GM23338 (cell line): Measurements from ENCODE around the gene ADGRV1. TPM values are rescaled to one million over a fixed set of nuclear protein-coding genes. Genes with fewer than 3 reads are reported as not detected.

ENCODE experiments used
- ATAC-seq: fragments of 200-7000 bp; cut with Tn5 transposase; 3 replicates; pipeline ENCODE4 v1.9.1; 2020
- DNase-seq: peaks from one replicate; pipeline ENCODE4 v3.0.0-alpha.2; 2015; ENCODE audit warnings: low spot score
- H2AFZ ChIP-seq: fragments of 200-600 bp; sonication (generic); 2 replicates; pipeline ENCODE4 v1.8.0; 2016; ENCODE audit warnings: antibody characterized with exemption, mild to moderate bottlenecking, moderate library complexity
- H3F3A ChIP-seq: fragments of 200-600 bp; sonication (generic); replicated peaks from 2 replicates; pipeline ENCODE4 v1.8.0; 2017; ENCODE audit warnings: antibody characterized with exemption, mixed run types, low read depth
- H3K27ac ChIP-seq: fragments of 200-600 bp; sonication (generic); 2 replicates; pipeline ENCODE4 v1.6.1; 2016; ENCODE audit warnings: low read depth
- H3K27me3 ChIP-seq: fragments of 200-600 bp; sonication (generic); 2 replicates; pipeline ENCODE4 v1.8.0; 2016; ENCODE audit warnings: mild to moderate bottlenecking, mixed run types, moderate library complexity; ENCODE audit not compliant: insufficient read depth
- H3K36me3 ChIP-seq: fragments of 200-600 bp; sonication (generic); 2 replicates; pipeline ENCODE4 v1.8.0; 2016; ENCODE audit warnings: mild to moderate bottlenecking; ENCODE audit not compliant: insufficient read depth
- H3K4me1 ChIP-seq: fragments of 200-600 bp; sonication (generic); 2 replicates; pipeline ENCODE4 v1.8.0; 2016; ENCODE audit warnings: mild to moderate bottlenecking, moderate library complexity; ENCODE audit not compliant: insufficient read depth
- H3K4me2 ChIP-seq: fragments of 200-600 bp; sonication (generic); 2 replicates; pipeline ENCODE4 v1.7.1; 2017; ENCODE audit warnings: mixed run types
- H3K4me3 ChIP-seq: fragments of 200-600 bp; sonication (generic); 2 replicates; pipeline ENCODE4 v1.6.1; 2016; ENCODE audit warnings: mixed run types
- H3K79me2 ChIP-seq: fragments of 200-600 bp; sonication (generic); replicated peaks from 2 replicates; pipeline ENCODE4 v1.8.0; 2017; ENCODE audit warnings: mild to moderate bottlenecking; ENCODE audit not compliant: insufficient read depth
- H3K9me2 ChIP-seq: fragments of 200-600 bp; sonication (generic); 2 replicates; pipeline ENCODE4 v1.8.0; 2017; ENCODE audit not compliant: insufficient read depth
- H4K20me1 ChIP-seq: fragments of 200-600 bp; sonication (generic); replicated peaks from 2 replicates; pipeline ENCODE4 v1.8.0; 2017; ENCODE audit warnings: mild to moderate bottlenecking; ENCODE audit not compliant: insufficient read depth
- H3K27ac Mint-ChIP-seq: 2 replicates; pipeline ENCODE4 v1.8.0; 2020; ENCODE audit warnings: inconsistent platforms, mild to moderate bottlenecking, moderate library complexity, mixed read lengths
- H3K27me3 Mint-ChIP-seq: 3 replicates; pipeline ENCODE4 v1.8.0; 2022; ENCODE audit warnings: low read depth, mild to moderate bottlenecking, moderate library complexity, mixed read lengths, inconsistent platforms; ENCODE audit not compliant: insufficient read depth, poor library complexity
- H3K36me3 Mint-ChIP-seq: 3 replicates; pipeline ENCODE4 v1.8.0; 2021; ENCODE audit warnings: low read depth, mild to moderate bottlenecking, inconsistent platforms, moderate library complexity, mixed read lengths
- H3K4me1 Mint-ChIP-seq: 3 replicates; pipeline ENCODE4 v1.8.0; 2020; ENCODE audit warnings: mild to moderate bottlenecking, inconsistent platforms, mixed read lengths
- H3K4me3 Mint-ChIP-seq: 3 replicates; pipeline ENCODE4 v1.8.0; 2021; ENCODE audit warnings: moderate library complexity, mild to moderate bottlenecking, inconsistent platforms, mixed read lengths
- H3K9me3 Mint-ChIP-seq: 3 replicates; pipeline ENCODE4 v1.8.0; 2020; ENCODE audit warnings: moderate library complexity, mild to moderate bottlenecking, inconsistent platforms, mixed read lengths
- CREB1 ChIP-seq: fragments of 250-450 bp; sonication (Bioruptor Pico); IDR thresholded peaks from 2 replicates; pipeline ENCODE4 v1.5.0; 2020; ENCODE audit warnings: low read depth, mild to moderate bottlenecking, moderate library complexity
- EZH2 ChIP-seq: fragments of 200-600 bp; sonication (generic); IDR thresholded peaks from one replicate; pipeline ENCODE4 v1.8.0; 2017; ENCODE audit warnings: antibody characterized with exemption, mild to moderate bottlenecking, low read depth; ENCODE audit not compliant: unreplicated experiment
- POLR2AphosphoS5 ChIP-seq: IDR thresholded peaks from 2 replicates; pipeline ENCODE4 v1.6.1; 2016; ENCODE audit warnings: antibody characterized with exemption, low read depth
- REST ChIP-seq: IDR thresholded peaks from one replicate; pipeline ENCODE4 v1.6.1; 2018; ENCODE audit warnings: antibody characterized with exemption; ENCODE audit not compliant: unreplicated experiment
- ZNF114 ChIP-seq: fragments of 250-450 bp; sonication (Bioruptor Pico); IDR thresholded peaks from 2 replicates; pipeline ENCODE4 v1.5.0; 2020; ENCODE audit warnings: mild to moderate bottlenecking, moderate library complexity
- ZNF331 ChIP-seq: fragments of 250-450 bp; sonication (Bioruptor Pico); IDR thresholded peaks from 2 replicates; pipeline ENCODE4 v1.5.0; 2020; ENCODE audit warnings: low read depth, mild to moderate bottlenecking, moderate library complexity
- polyA plus RNA-seq: library from polyadenylated mRNA; unstranded; fragments of >200 nt; fragmentation: Nextera tagmentation; extraction: Ambion mirVana; gene quantifications from 2 replicates; pipeline ENCODE4 v1.2.1, GENCODE V29; 2016
- total RNA-seq: library from RNA; depleted of rRNA; stranded (reverse); fragments of >200 nt; shearing (Covaris generic); gene quantifications from 2 replicates; pipeline ENCODE4 v1.2.3, GENCODE V29; 2014
- TF ChIP-seq, protein P1 (sequence below): fragments of 250-450 bp; sonication (Bioruptor Pico); IDR thresholded peaks from 2 replicates; pipeline ENCODE4 v1.5.0; 2020; ENCODE audit warnings: mild to moderate bottlenecking, moderate library complexity

The ADGRV1 gene
- total and polyA plus RNA-seq, 2 experiments from 2014 or later, result 46.1 to 149 TPM

DNA sequence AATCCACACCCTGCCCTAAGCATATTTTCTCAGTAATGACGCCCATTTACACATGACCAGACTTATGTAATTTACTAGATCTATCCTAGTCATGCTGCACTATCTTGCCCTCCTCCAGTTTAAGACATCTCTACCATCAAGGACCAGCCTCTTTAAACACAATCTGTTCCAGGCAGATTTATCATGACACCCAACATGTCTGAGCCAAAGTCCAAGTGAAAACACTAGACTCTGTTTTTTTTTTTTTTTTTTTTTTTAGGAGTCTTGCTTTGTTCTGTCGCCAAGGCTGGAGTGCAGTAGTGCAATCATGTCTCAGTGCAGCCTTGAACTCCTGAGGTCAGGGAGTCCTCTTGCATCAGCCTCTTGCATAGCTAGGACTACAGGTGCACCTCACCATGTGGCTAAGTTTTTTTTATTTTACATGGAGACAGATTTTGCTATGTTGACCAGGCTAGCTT lies 469.9 kb downstream of the ADGRV1 start:
- Histone ChIP-seq H3K27me3 (no peaks in the 10 kb centered on the region), H3K36me3 (no peaks in the 10 kb centered on the region), H3K9me2 (no peaks in the 10 kb centered on the region), H3K4me3 (no peak overlapping the region), H3K27ac (peak overlapping the region; percentile 14; the same call in 1 of the 2 replicates), H3K79me2 (no peaks in the 10 kb centered on the region), H2AFZ (no peak overlapping the region), H3F3A (no peaks in the 10 kb centered on the region), H3K4me2 (no peak overlapping the region), H3K4me1 (no peaks in the 10 kb centered on the region), H4K20me1 (no peaks in the 10 kb centered on the region)
- Mint-ChIP-seq H3K27ac (peak overlapping the region; percentile 30), H3K27me3 (peaks cover 2% of the 10 kb centered on the region), H3K9me3 (no peaks in the 10 kb centered on the region), H3K4me1 (peaks cover 13% of the 10 kb centered on the region), H3K4me3 (no peak overlapping the region), H3K36me3 (no peaks in the 10 kb centered on the region)
- DNase-seq, result no peak
- no peak for ATAC-seq
- TF ChIP-seq EZH2, result no peak
- no peak for TF ChIP-seq POLR2AphosphoS5
- no peak for TF ChIP-seq ZNF331 (CRISPR knock-in tag)
- TF ChIP-seq, protein P1, sequence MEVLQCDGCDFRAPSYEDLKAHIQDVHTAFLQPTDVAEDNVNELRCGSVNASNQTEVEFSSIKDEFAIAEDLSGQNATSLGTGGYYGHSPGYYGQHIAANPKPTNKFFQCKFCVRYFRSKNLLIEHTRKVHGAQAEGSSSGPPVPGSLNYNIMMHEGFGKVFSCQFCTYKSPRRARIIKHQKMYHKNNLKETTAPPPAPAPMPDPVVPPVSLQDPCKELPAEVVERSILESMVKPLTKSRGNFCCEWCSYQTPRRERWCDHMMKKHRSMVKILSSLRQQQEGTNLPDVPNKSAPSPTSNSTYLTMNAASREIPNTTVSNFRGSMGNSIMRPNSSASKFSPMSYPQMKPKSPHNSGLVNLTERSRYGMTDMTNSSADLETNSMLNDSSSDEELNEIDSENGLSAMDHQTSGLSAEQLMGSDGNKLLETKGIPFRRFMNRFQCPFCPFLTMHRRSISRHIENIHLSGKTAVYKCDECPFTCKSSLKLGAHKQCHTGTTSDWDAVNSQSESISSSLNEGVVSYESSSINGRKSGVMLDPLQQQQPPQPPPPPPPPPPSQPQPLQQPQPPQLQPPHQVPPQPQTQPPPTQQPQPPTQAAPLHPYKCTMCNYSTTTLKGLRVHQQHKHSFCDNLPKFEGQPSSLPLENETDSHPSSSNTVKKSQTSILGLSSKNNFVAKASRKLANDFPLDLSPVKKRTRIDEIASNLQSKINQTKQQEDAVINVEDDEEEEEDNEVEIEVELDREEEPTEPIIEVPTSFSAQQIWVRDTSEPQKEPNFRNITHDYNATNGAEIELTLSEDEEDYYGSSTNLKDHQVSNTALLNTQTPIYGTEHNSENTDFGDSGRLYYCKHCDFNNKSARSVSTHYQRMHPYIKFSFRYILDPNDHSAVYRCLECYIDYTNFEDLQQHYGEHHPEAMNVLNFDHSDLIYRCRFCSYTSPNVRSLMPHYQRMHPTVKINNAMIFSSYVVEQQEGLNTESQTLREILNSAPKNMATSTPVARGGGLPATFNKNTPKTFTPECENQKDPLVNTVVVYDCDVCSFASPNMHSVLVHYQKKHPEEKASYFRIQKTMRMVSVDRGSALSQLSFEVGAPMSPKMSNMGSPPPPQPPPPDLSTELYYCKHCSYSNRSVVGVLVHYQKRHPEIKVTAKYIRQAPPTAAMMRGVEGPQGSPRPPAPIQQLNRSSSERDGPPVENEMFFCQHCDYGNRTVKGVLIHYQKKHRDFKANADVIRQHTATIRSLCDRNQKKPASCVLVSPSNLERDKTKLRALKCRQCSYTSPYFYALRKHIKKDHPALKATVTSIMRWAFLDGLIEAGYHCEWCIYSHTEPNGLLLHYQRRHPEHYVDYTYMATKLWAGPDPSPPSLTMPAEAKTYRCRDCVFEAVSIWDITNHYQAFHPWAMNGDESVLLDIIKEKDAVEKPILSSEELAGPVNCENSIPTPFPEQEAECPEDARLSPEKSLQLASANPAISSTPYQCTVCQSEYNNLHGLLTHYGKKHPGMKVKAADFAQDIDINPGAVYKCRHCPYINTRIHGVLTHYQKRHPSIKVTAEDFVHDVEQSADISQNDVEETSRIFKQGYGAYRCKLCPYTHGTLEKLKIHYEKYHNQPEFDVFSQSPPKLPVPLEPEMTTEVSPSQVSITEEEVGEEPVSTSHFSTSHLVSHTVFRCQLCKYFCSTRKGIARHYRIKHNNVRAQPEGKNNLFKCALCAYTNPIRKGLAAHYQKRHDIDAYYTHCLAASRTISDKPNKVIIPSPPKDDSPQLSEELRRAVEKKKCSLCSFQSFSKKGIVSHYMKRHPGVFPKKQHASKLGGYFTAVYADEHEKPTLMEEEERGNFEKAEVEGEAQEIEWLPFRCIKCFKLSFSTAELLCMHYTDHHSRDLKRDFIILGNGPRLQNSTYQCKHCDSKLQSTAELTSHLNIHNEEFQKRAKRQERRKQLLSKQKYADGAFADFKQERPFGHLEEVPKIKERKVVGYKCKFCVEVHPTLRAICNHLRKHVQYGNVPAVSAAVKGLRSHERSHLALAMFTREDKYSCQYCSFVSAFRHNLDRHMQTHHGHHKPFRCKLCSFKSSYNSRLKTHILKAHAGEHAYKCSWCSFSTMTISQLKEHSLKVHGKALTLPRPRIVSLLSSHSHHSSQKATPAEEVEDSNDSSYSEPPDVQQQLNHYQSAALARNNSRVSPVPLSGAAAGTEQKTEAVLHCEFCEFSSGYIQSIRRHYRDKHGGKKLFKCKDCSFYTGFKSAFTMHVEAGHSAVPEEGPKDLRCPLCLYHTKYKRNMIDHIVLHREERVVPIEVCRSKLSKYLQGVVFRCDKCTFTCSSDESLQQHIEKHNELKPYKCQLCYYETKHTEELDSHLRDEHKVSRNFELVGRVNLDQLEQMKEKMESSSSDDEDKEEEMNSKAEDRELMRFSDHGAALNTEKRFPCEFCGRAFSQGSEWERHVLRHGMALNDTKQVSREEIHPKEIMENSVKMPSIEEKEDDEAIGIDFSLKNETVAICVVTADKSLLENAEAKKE, result no peak
- no peak for TF ChIP-seq ZNF114
- TF ChIP-seq REST, result no peak
- no peak for TF ChIP-seq CREB1 (CRISPR knock-in tag)
